GM21529 (cell line): ENCODE measurements around the gene ZNRF3.

Experiments
- ATAC-seq: cut with Tn5 transposase; IDR thresholded peaks from one replicate; pipeline ENCODE4 v1.9.1; 2021; ENCODE audit not compliant: unreplicated experiment

The ZNRF3 gene

GRCh38 chr22:28980326-28980725 lies 97.0 kb downstream of the ZNRF3 start:
- no peak for ATAC-seq

- ATAC-seq, result no peak
These were observed 98.6 kb downstream of the ZNRF3 start for GRCh38 chr22:28981818-28982499.

GRCh38 chr22:28983190-28983589 lies 99.8 kb downstream of the ZNRF3 start:
- ATAC-seq, result no peak

- no peak for ATAC-seq
These were observed 100.5 kb downstream of the ZNRF3 start for GRCh38 chr22:28983788-28984441.

- no peak for ATAC-seq
These were observed 101.2 kb downstream of the ZNRF3 start for GRCh38 chr22:28984482-28985158.

- ATAC-seq, result no peak
These were observed 102.4 kb downstream of the ZNRF3 start for GRCh38 chr22:28985581-28986290.

GRCh38 chr22:28986366-28986765 lies 103.0 kb downstream of the ZNRF3 start:
- ATAC-seq, result no peak

- ATAC-seq, result no peak
These were observed 105.1 kb downstream of the ZNRF3 start for GRCh38 chr22:28988457-28988856.

- ATAC-seq, result no peak
These were observed 105.7 kb downstream of the ZNRF3 start for GRCh38 chr22:28989035-28989464.

GRCh38 chr22:28989484-28989883 lies 106.1 kb downstream of the ZNRF3 start:
- ATAC-seq, result no peak

- no peak for ATAC-seq
These were observed 106.5 kb downstream of the ZNRF3 start for GRCh38 chr22:28989912-28990311.

GRCh38 chr22:28992565-28993356 lies 109.4 kb downstream of the ZNRF3 start:
- no peak for ATAC-seq

GRCh38 chr22:28994522-28994921 lies 111.2 kb downstream of the ZNRF3 start:
- ATAC-seq, result no peak

- no peak for ATAC-seq
These were observed 112.2 kb downstream of the ZNRF3 start for GRCh38 chr22:28995551-28995950.

GRCh38 chr22:28997342-28997741 lies 114.0 kb downstream of the ZNRF3 start:
- ATAC-seq, result no peak

- ATAC-seq, result no peak
These were observed 115.3 kb downstream of the ZNRF3 start for GRCh38 chr22:28998681-28999080.

- no peak for ATAC-seq
These were observed 116.1 kb downstream of the ZNRF3 start for GRCh38 chr22:28999510-28999909.

- no peak for ATAC-seq
These were observed 116.7 kb downstream of the ZNRF3 start for GRCh38 chr22:28999919-29000556.

GRCh38 chr22:29000641-29001040 lies 117.3 kb downstream of the ZNRF3 start:
- no peak for ATAC-seq

- ATAC-seq, result no peak
These were observed 119.2 kb downstream of the ZNRF3 start for GRCh38 chr22:29002603-29003002.
